Glomerular endothelial cell (primary cell): Measurements from ENCODE around the gene RAPGEF2. TPM values are rescaled to one million over a fixed set of nuclear protein-coding genes. Genes with fewer than 3 reads are reported as not detected.
"Not testable (repeated sequence)": the region's sequence is repeated elsewhere in the genome, so short reads cannot be mapped to it uniquely, and the experiment has no call there.

Experiments used
- DNase-seq: peaks from one replicate; pipeline ENCODE4 v3.0.0-alpha.2; 2011; ENCODE audit warnings: low read depth, low spot score; ENCODE audit errors: extremely low read depth
- total RNA-seq: library from RNA; depleted of rRNA; stranded (reverse); fragments of >200 nt; gene quantifications from 2 replicates; pipeline ENCODE4 v1.2.3, GENCODE V29; 2015

RAPGEF2 gene
- total RNA-seq, 1 donor from 2014 or later, result 57.3 TPM

- DNase-seq, result no peak
These were observed 252.6 kb downstream of the RAPGEF2 start for GRCh38 chr4:159355466-159355865.

GRCh38 chr4:159357350-159357749 lies 254.5 kb downstream of the RAPGEF2 start:
- no peak for DNase-seq

GRCh38 chr4:159358226-159358625 lies 255.3 kb downstream of the RAPGEF2 start:
- DNase-seq, result no peak

GRCh38 chr4:159360549-159360948 lies 257.7 kb downstream of the RAPGEF2 start:
- no peak for DNase-seq

GRCh38 chr4:159363361-159363760 lies 260.5 kb downstream of the RAPGEF2 start:
- no peak for DNase-seq

- no peak for DNase-seq
These were observed 264.3 kb downstream of the RAPGEF2 start for GRCh38 chr4:159366966-159367780.

- no peak for DNase-seq
These were observed 264.9 kb downstream of the RAPGEF2 start for GRCh38 chr4:159367781-159368080.

- DNase-seq, result no peak
These were observed 265.4 kb downstream of the RAPGEF2 start for GRCh38 chr4:159368320-159368719.

GRCh38 chr4:159369256-159369655 lies 266.4 kb downstream of the RAPGEF2 start:
- no peak for DNase-seq

GRCh38 chr4:159370286-159370685 lies 267.4 kb downstream of the RAPGEF2 start:
- DNase-seq, result no peak

- no peak for DNase-seq
These were observed 272.1 kb downstream of the RAPGEF2 start for GRCh38 chr4:159374749-159375530.

- no peak for DNase-seq
These were observed 273.4 kb downstream of the RAPGEF2 start for GRCh38 chr4:159376289-159376688.

- no peak for DNase-seq
These were observed 275.3 kb downstream of the RAPGEF2 start for GRCh38 chr4:159378056-159378616.

GRCh38 chr4:159379064-159379463 lies 276.2 kb downstream of the RAPGEF2 start:
- not testable (repeated sequence) for DNase-seq

- DNase-seq, result no peak
These were observed 277.0 kb downstream of the RAPGEF2 start for GRCh38 chr4:159379836-159380235.

- no peak for DNase-seq
These were observed 280.1 kb downstream of the RAPGEF2 start for GRCh38 chr4:159382856-159383561.

- no peak for DNase-seq
These were observed 280.7 kb downstream of the RAPGEF2 start for GRCh38 chr4:159383562-159383931.

GRCh38 chr4:159384017-159384416 lies 281.1 kb downstream of the RAPGEF2 start:
- DNase-seq, result no peak

GRCh38 chr4:159384632-159385031 lies 281.8 kb downstream of the RAPGEF2 start:
- no peak for DNase-seq

- DNase-seq, result no peak
These were observed 283.7 kb downstream of the RAPGEF2 start for GRCh38 chr4:159386620-159387019.

GRCh38 chr4:159389756-159390155 lies 286.9 kb downstream of the RAPGEF2 start:
- DNase-seq, result no peak
